H1 (cell line): ENCODE measurements around the gene PTH1R. TPM values are rescaled to one million over a fixed set of nuclear protein-coding genes. Genes with fewer than 3 reads are reported as not detected.

Experiments
- CTCF ChIP-seq, 3 experiments: IDR thresholded peaks; 1 replicate in 2 of 3; 2 replicates in 1 of 3; pipeline versions ENCODE4 v1.5.1 to v1.6.1; 2011; ENCODE audit warnings: low read length in 3 of 3, mild to moderate bottlenecking in 3 of 3, inconsistent platforms in 2 of 3, low read depth in 1 of 3, moderate library complexity in 1 of 3; ENCODE audit not compliant: insufficient read depth in 1 of 3; ENCODE audit errors: control extremely low read depth in 1 of 3
- polyA plus RNA-seq, 7 experiments: library from polyadenylated mRNA; depleted of rRNA in 3 of 7; stranded (reverse) in 5 of 7; unstranded in 2 of 7; fragments of >200 nt in 5 of 7; fragments of 200-250 nt in 2 of 7; gene quantifications; 1 replicate in 5 of 7; 2 replicates in 1 of 7; 4 replicates in 1 of 7; pipeline versions ENCODE4 v1.2.1 to v1.2.3, GENCODE V29; 2011 to 2013; ENCODE audit warnings: missing spikeins in 2 of 7, mixed read lengths in 2 of 7
- total RNA-seq: library from RNA; stranded (reverse); fragmentation: NEBNext Ultra II Directional; extraction: Animal tissue kit (Norgen Biotek cat#: 25700); gene quantifications from 2 replicates; pipeline ENCODE4 v1.2.1, GENCODE V29; 2021

Gene PTH1R
- total and polyA plus RNA-seq, 2 of the 8 experiments (the other 6 are each of a cell fraction or from before 2014, with no cell fraction given): 0.57 to 1.5 TPM

GRCh38 chr3:46848271-46849044 lies 29.1 kb upstream of the PTH1R start (continued):
- peak in 2 of 3 experiments; percentile 91 to 94; a peak in 3 of 4 replicates for TF ChIP-seq CTCF (IDR thresholded peaks at IDR 0.05; ENCODE audit: control extremely low read depth in 1 of 3, insufficient read depth in 1 of 3, low read depth in 1 of 3, low read length in 3 of 3)
